PC-3 (cell line): ENCODE data around the gene EHMT1.

Experiments
- CTCF ChIP-seq: fragments of 300-600 bp; sonication (generic); conservative IDR thresholded peaks from 2 replicates; pipeline ENCODE4 v1.5.1; 2017; ENCODE audit warnings: antibody characterized with exemption, low read depth, mild to moderate bottlenecking, low read length
- EZH2 ChIP-seq: fragments of 300-600 bp; sonication (generic); IDR thresholded peaks from one replicate; pipeline ENCODE4 v1.6.1; 2017; ENCODE audit warnings: antibody characterized with exemption, mild to moderate bottlenecking, low read length; ENCODE audit not compliant: unreplicated experiment
- EZH2phosphoT487 ChIP-seq: fragments of 300-600 bp; sonication (generic); IDR thresholded peaks from 2 replicates; pipeline ENCODE4 v1.6.1; 2018; ENCODE audit warnings: mild to moderate bottlenecking, antibody characterized with exemption, low read length, borderline replicate concordance

GRCh38 chr9:137643921-137644320, 25.1 kb downstream of the EHMT1 start:
- no peak for TF ChIP-seq CTCF
- TF ChIP-seq EZH2phosphoT487, result no peak
- TF ChIP-seq EZH2, result no peak
